Measurements from ENCODE around the gene FAM174B. TPM values are rescaled to one million over a fixed set of nuclear protein-coding genes. Genes with fewer than 3 reads are reported as not detected.

The FAM174B gene
- total RNA-seq, 1 experiment from 2014 or later, result 14.4 TPM

DNA sequence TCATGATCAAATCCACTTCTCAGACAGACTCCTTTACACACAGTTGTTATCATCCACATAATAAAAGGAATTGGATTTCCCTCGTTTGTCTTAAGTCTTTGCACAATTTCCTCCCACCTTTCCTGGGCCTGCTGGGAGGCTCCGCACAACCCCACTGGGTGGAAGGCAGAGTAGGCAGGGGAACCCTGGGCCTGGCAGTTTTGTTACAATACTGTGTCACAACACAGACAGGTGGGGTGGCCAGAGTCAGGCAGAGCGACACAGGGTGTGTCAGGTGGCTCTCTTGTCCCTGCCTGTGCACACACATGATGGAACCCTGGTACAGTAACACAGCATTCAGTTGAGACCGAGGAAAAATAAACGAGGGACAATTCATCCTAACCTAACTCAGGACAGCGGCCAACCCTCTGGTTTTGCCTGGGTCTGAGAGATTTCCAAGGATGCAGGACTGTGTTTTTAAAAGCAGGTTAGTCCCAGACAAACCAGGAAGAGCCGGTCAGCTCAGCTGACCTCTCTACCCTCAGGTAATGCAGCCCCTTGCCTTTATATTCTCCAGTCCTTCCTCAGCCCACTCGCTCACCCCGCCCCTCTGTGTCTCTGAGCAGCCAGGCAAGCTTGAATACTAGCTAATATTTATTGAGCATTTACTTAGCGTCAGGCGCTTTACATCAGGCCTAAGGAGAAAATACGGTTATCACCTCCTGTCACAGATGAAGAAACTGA, 8.8 kb upstream of the FAM174B start:
- no peak for DNase-seq (ENCODE audit: low spot score)

DNA sequence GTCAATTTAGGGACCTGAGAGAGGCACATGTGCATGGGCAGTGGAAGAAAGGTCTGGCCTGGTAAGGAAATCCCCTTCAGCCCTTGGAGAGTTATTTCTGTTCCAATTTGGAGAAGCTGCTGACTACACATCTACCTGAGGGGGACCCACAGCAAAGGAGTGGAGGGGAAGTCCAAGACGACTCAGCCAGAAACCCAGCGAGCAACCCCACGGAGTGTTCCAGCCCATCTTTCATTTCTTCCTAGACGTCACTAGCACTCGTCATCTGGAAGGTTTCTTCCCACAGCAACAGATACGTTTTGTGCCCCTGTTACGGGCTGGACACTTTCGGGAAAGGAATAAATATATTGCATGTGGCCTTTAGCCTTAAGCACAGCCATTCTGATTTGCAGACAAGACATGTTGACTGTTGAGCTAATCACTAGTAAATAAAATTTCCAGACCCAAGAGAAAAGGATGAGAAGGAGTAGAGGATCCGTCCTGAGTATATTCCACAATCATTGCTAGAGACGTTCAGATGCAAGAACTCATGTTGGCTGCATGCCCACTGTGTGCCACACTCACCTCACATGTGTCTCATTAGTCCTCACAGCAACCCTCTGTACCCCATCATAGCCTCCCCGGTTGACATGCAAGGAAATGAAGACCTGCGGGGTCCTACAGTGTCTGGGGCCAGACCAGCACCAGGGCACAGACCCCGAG, 7.8 kb upstream of the FAM174B start:
- no peak for DNase-seq (ENCODE audit: low spot score)

- DNase-seq (ENCODE audit: low spot score), result no peak
These were observed 7.2 kb upstream of the FAM174B start for GRCh38 chr15:92662762-92663161.

DNA sequence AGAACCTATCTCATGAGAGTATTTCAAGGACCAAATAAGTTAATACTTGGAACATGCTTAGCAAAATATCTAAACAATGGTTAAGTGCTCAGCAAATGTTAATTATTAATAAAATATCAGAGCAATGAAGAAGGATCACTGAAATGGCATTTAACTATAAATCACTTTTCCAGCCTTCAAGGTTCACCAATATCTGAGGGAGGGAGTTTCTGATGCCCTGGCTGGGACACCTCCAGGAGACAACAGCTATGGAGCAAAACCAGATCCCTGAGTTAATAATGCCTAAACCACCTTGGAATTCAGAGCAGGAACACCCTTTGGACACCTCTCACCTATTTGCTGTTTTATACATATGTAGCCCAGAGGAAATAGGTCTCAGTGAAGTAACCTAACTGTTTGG, 6.4 kb upstream of the FAM174B start:
- DNase-seq (ENCODE audit: low spot score), result no peak

- DNase-seq (ENCODE audit: low spot score), result no peak
These were observed 5.5 kb upstream of the FAM174B start for GRCh38 chr15:92661069-92661468.

DNA sequence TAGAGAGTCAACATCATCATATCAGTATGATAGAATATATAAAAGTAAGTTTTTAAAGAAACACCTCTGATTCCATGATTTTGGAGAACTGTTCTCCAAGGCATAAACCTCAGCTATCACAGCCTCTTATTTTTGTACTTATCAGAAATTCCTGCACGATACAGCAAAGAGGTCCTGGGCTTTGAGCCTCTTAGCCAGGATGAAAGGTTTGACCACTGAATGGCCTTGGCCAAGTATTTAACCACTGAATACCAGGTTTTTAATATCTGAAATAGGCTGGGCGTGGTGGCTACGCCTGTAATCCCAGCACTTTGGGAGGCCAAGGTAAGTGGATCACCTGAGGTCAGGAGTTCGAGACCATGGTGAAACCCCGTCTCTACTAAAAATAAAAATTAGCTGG, 1.9 kb upstream of the FAM174B start:
- DNase-seq (ENCODE audit: low spot score), result no peak

- DNase-seq (ENCODE audit: low spot score), result no peak
These were observed 514 bp upstream of the FAM174B start for GRCh38 chr15:92656089-92656488.

GRCh38 chr15:92654662-92655061, 913 bp downstream of the FAM174B start:
- DNase-seq (ENCODE audit: low spot score), result no peak

- peak; percentile 67 for DNase-seq (ENCODE audit: low spot score)
These were observed 1.6 kb downstream of the FAM174B start for GRCh38 chr15:92653836-92654539.

- no peak for DNase-seq (ENCODE audit: low spot score)
These were observed 2.2 kb downstream of the FAM174B start for GRCh38 chr15:92653366-92653765.

GRCh38 chr15:92652576-92652966, 3.0 kb downstream of the FAM174B start:
- no peak for DNase-seq (ENCODE audit: low spot score)

DNA sequence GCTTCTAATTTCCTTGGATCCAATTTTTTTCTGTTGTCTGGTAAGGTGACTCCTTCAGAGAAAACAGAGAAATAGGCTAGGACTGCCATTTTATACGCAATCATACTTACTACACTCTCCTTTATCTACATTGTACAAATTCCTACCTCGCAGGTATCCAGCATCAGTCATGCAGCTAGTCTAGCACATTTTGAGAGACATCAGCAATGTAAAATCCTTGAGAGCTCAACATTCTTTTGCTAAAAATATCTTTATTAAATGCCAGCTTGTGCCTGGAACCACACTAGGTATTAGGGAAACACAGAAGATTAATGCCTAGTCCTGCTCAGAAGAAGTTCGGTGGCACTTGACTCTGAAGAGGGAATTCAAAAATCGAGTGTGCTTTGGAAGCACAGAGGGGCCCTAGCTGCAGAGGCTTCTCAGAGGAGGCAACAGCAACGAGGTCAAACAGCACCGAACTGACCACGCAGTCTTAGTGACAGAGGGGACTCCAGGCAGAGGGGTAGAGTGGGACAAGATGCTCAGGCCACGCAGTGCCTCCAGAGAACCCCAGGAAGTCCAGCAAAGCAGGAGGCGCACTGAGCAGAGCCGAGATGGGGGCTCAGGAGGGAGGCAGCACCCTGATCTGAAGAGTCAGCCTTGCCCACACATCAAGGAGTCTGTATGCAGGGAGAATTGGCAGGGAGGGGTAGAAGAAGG, 3.5 kb downstream of the FAM174B start:
- DNase-seq (ENCODE audit: low spot score), result no peak

DNA sequence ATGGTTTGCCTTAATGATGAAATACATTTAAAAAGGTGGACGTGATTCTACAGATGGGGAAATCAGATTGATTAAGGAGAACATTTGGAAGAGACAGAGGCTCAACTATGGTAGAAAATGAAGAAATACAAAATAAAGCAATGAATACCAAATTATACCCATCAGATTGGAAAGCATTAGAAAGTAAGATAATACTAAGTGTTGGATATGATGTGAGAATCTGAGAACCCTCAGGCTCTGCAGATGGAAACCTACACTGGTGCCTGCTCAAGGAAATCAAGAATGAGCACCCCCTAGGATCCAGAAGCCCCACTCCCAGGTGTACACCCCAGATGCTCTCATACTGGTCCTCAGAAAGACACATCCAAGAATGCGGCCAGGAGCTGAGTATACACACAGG, 4.6 kb downstream of the FAM174B start:
- DNase-seq (ENCODE audit: low spot score), result no peak

- DNase-seq (ENCODE audit: low spot score), result no peak
These were observed 5.3 kb downstream of the FAM174B start for GRCh38 chr15:92650256-92650655.

DNA sequence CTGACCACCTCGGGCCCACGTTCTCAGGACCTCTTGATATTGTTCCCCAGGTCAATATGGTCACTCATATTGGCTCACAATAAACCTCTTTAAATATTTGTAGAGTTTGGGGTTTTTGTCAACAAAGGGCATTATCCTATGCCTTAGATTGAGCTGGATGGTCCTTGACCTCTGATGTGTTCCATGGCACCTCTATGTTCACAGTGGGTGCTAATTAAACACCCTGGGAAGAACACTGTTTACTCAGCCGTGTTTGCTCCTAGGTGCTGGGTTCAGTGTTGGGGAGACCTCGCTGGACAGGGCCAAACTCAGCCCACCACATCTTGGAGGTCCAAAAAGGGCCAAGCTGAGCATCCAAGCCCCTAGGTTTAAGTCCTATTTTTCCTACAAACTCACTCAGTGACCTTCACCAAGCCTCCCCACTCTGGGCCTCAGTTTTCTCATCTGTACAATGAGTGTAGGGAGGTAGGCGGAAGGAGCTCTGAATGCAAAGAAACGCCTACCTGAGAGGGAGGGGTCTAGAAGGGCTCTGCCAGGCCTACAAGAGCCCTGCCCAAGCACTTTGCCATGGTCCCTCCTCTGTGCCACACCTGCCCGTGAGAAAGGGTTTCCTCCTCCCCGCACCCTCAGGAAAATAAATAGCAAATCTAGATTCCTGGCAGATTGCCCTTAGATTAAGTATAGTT, 7.2 kb downstream of the FAM174B start:
- DNase-seq (ENCODE audit: low spot score), result no peak

GRCh38 chr15:92647467-92648163, 8.0 kb downstream of the FAM174B start:
- no peak for DNase-seq (ENCODE audit: low spot score)

GRCh38 chr15:92646216-92646615, 9.4 kb downstream of the FAM174B start:
- no peak for DNase-seq (ENCODE audit: low spot score)

DNA sequence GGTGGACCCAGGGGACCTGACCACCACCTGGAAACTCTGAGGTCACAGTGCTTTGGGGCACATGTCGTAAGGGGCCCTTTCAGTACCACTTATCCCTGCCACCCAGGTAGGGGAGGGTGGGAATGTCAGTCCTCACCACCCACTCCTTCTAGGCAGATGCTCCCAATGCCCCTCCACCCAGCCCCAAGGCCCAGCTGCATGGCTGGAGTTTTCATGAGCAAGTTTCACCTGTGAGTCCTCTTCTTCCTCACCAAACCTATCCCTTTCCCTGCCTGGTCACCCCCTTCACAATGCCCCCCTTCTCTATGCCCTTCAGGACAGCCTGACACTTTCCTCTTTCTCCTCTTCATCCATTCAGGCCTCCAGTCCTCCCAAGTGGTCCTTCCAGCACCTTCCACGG, 9.8 kb downstream of the FAM174B start:
- no peak for DNase-seq (ENCODE audit: low spot score)

DNA sequence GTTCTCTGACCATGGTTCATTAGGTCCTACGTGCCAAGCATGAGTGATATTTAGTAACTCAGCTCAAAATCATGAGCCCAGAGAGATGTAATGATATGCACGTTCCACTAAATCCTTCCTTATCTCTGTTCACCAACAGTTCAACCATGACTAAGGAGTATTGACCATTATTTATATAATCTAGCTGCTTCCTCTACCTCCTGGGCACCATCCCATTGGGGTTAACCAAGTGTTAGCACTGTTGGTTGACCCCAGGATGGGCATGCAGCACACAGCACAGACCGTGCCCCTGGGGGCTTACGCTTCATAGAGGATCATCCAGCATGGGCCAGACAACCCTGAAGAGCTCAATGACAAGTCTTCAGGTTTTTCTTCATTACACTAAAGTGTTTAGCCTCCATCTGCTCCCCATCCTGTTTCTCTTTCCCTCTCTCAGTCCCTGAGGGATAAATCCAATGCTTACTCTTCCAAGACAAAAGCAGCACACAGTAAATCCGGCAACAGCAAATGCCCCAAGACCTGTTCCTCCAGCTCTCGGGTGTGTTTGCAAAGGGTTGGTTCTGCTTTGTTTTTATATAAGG, 10.4 kb downstream of the FAM174B start:
- peak; percentile 68 for DNase-seq (ENCODE audit: low spot score)
